ENCODE measurements around the gene CTNND2. TPM values are rescaled to one million over a fixed set of nuclear protein-coding genes. Genes with fewer than 3 reads are reported as not detected.
"Not testable (repeated sequence)": the region's sequence is repeated elsewhere in the genome, so short reads cannot be mapped to it uniquely, and the experiment has no call there.

Gene CTNND2
- total and polyA plus RNA-seq, 4 donors, result 0.03 to 1.0 (median 0.27) TPM

GRCh38 chr5:11319836-11320580, 584.2 kb downstream of the CTNND2 start:
- Histone ChIP-seq H3K4me3 (ENCODE audit: low read length in 2 of 2) (no peak overlapping the region), H3K27me3 (ENCODE audit: control insufficient read depth in 1 of 2, insufficient read depth in 2 of 2, low read length in 1 of 2) (no peaks in the 10 kb centered on the region), H3K4me1 (ENCODE audit: control insufficient read depth in 1 of 2, insufficient read depth in 2 of 2, low read length in 2 of 2) (no peaks in the 10 kb centered on the region), H3K27ac (ENCODE audit: low read depth in 1 of 2, low read length in 2 of 2) (no peak overlapping the region), H3K36me3 (ENCODE audit: control insufficient read depth in 1 of 2, insufficient read depth in 2 of 2, low read length in 1 of 2) (no peaks in the 10 kb centered on the region), H3K9me3 (ENCODE audit: control insufficient read depth, low read length) (no peaks in the 10 kb centered on the region)
- no peak for ATAC-seq (ENCODE audit: low FRiP score)
- DNase-seq, result no peak
- 63 to 66% methylated on average over 7 of the region's 7 CpGs for WGBS, 2 donors
- intact Hi-C loops (cut with DNase I), result no loop called here

GRCh38 chr5:11313694-11314093, 590.6 kb downstream of the CTNND2 start:
- H3K9me3 ChIP-seq (ENCODE audit: control insufficient read depth, low read length); ATAC-seq (ENCODE audit: low FRiP score); H3K36me3 ChIP-seq (ENCODE audit: control insufficient read depth in 1 of 2, insufficient read depth in 2 of 2, low read length in 1 of 2); H3K27me3 ChIP-seq (ENCODE audit: control insufficient read depth in 1 of 2, insufficient read depth in 2 of 2, low read length in 1 of 2); H3K4me1 ChIP-seq (ENCODE audit: control insufficient read depth in 1 of 2, insufficient read depth in 2 of 2, low read length in 2 of 2); H3K27ac ChIP-seq (ENCODE audit: low read depth in 1 of 2, low read length in 2 of 2); DNase-seq; H3K4me3 ChIP-seq (ENCODE audit: low read length in 2 of 2): not testable (repeated sequence)
- 84 to 85% methylated on average over 7 of the region's 7 CpGs for WGBS, 2 donors
- intact Hi-C loops (cut with DNase I), result loop anchor here in 1 of 2 donors (2.0 kb wide), 1 partner anchor 13 kb away; no protein-coding TSS in a partner anchor

- Histone ChIP-seq H3K27ac (ENCODE audit: low read depth in 1 of 2, low read length in 2 of 2) (no peak overlapping the region), H3K27me3 (ENCODE audit: control insufficient read depth in 1 of 2, insufficient read depth in 2 of 2, low read length in 1 of 2) (no peaks in the 10 kb centered on the region), H3K36me3 (ENCODE audit: control insufficient read depth in 1 of 2, insufficient read depth in 2 of 2, low read length in 1 of 2) (no peaks in the 10 kb centered on the region), H3K4me1 (ENCODE audit: control insufficient read depth in 1 of 2, insufficient read depth in 2 of 2, low read length in 2 of 2) (no peaks in the 10 kb centered on the region), H3K4me3 (ENCODE audit: low read length in 2 of 2) (no peak overlapping the region), H3K9me3 (ENCODE audit: control insufficient read depth, low read length) (no peaks in the 10 kb centered on the region)
- intact Hi-C loops (cut with DNase I), result loop anchor here in 1 of 2 donors (2.0 kb wide), 1 partner anchor 15 kb away; no protein-coding TSS in a partner anchor
- ATAC-seq (ENCODE audit: low FRiP score) (no peak), DNase-seq (no peak)
- 89 to 95% methylated on average over 3 of the region's 3 CpGs for WGBS, 2 donors
Measured at GRCh38 chr5:11311731-11312130, 592.5 kb downstream of the CTNND2 start.

GRCh38 chr5:11311272-11311671, 593.0 kb downstream of the CTNND2 start:
- DNase-seq (no peak), ATAC-seq (ENCODE audit: low FRiP score) (no peak)
- WGBS, 2 donors, result 85 to 93% methylated on average over 1 of the region's 1 CpG
- no peak overlapping the region for H3K4me3 ChIP-seq (ENCODE audit: low read length in 2 of 2)
- H3K27me3 ChIP-seq (ENCODE audit: control insufficient read depth in 1 of 2, insufficient read depth in 2 of 2, low read length in 1 of 2), result no peaks in the 10 kb centered on the region
- H3K27ac ChIP-seq (ENCODE audit: low read depth in 1 of 2, low read length in 2 of 2), result no peak overlapping the region
- no peaks in the 10 kb centered on the region for H3K36me3 ChIP-seq (ENCODE audit: control insufficient read depth in 1 of 2, insufficient read depth in 2 of 2, low read length in 1 of 2)
- H3K4me1 ChIP-seq (ENCODE audit: control insufficient read depth in 1 of 2, insufficient read depth in 2 of 2, low read length in 2 of 2), result no peaks in the 10 kb centered on the region
- intact Hi-C loops (cut with DNase I), result no loop called here
- H3K9me3 ChIP-seq (ENCODE audit: control insufficient read depth, low read length), result no peaks in the 10 kb centered on the region

GRCh38 chr5:11310158-11310557, 594.1 kb downstream of the CTNND2 start:
- Histone ChIP-seq H3K36me3 (ENCODE audit: control insufficient read depth in 1 of 2, insufficient read depth in 2 of 2, low read length in 1 of 2) (no peaks in the 10 kb centered on the region), H3K4me1 (ENCODE audit: control insufficient read depth in 1 of 2, insufficient read depth in 2 of 2, low read length in 2 of 2) (no peaks in the 10 kb centered on the region), H3K27me3 (ENCODE audit: control insufficient read depth in 1 of 2, insufficient read depth in 2 of 2, low read length in 1 of 2) (no peaks in the 10 kb centered on the region), H3K9me3 (ENCODE audit: control insufficient read depth, low read length) (no peaks in the 10 kb centered on the region), H3K4me3 (ENCODE audit: low read length in 2 of 2) (no peak overlapping the region), H3K27ac (ENCODE audit: low read depth in 1 of 2, low read length in 2 of 2) (no peak overlapping the region)
- DNase-seq (no peak), ATAC-seq (ENCODE audit: low FRiP score) (no peak)
- intact Hi-C loops (cut with DNase I), result no loop called here
- WGBS, 2 donors, result 63 to 76% methylated on average over 2 of the region's 2 CpGs

GRCh38 chr5:11306365-11306764, 597.9 kb downstream of the CTNND2 start:
- H3K27ac ChIP-seq (ENCODE audit: low read depth in 1 of 2, low read length in 2 of 2), result no peak overlapping the region
- no peaks in the 10 kb centered on the region for H3K27me3 ChIP-seq (ENCODE audit: control insufficient read depth in 1 of 2, insufficient read depth in 2 of 2, low read length in 1 of 2)
- intact Hi-C loops (cut with DNase I), result no loop called here
- ATAC-seq (ENCODE audit: low FRiP score) (no peak), DNase-seq (no peak)
- 61 to 62% methylated on average over 1 of the region's 1 CpG for WGBS, 2 donors
- H3K4me1 ChIP-seq (ENCODE audit: control insufficient read depth in 1 of 2, insufficient read depth in 2 of 2, low read length in 2 of 2), result no peaks in the 10 kb centered on the region
- H3K9me3 ChIP-seq (ENCODE audit: control insufficient read depth, low read length), result no peaks in the 10 kb centered on the region
- H3K4me3 ChIP-seq (ENCODE audit: low read length in 2 of 2), result no peak overlapping the region
- H3K36me3 ChIP-seq (ENCODE audit: control insufficient read depth in 1 of 2, insufficient read depth in 2 of 2, low read length in 1 of 2), result no peaks in the 10 kb centered on the region

GRCh38 chr5:11305245-11305644, 599.0 kb downstream of the CTNND2 start:
- intact Hi-C loops (cut with DNase I), result no loop called here
- H3K27ac ChIP-seq (ENCODE audit: low read depth in 1 of 2, low read length in 2 of 2), result no peak overlapping the region
- no peaks in the 10 kb centered on the region for H3K27me3 ChIP-seq (ENCODE audit: control insufficient read depth in 1 of 2, insufficient read depth in 2 of 2, low read length in 1 of 2)
- no peak overlapping the region for H3K4me3 ChIP-seq (ENCODE audit: low read length in 2 of 2)
- H3K36me3 ChIP-seq (ENCODE audit: control insufficient read depth in 1 of 2, insufficient read depth in 2 of 2, low read length in 1 of 2), result no peaks in the 10 kb centered on the region
- no peak for ATAC-seq (ENCODE audit: low FRiP score)
- 76 to 78% methylated on average over 3 of the region's 3 CpGs for WGBS, 2 donors
- DNase-seq, result no peak
- H3K4me1 ChIP-seq (ENCODE audit: control insufficient read depth in 1 of 2, insufficient read depth in 2 of 2, low read length in 2 of 2), result no peaks in the 10 kb centered on the region
- no peaks in the 10 kb centered on the region for H3K9me3 ChIP-seq (ENCODE audit: control insufficient read depth, low read length)

- no peak overlapping the region for H3K27ac ChIP-seq (ENCODE audit: low read depth in 1 of 2, low read length in 2 of 2)
- no peaks in the 10 kb centered on the region for H3K27me3 ChIP-seq (ENCODE audit: control insufficient read depth in 1 of 2, insufficient read depth in 2 of 2, low read length in 1 of 2)
- no peak for DNase-seq
- no peaks in the 10 kb centered on the region for H3K9me3 ChIP-seq (ENCODE audit: control insufficient read depth, low read length)
- no peaks in the 10 kb centered on the region for H3K36me3 ChIP-seq (ENCODE audit: control insufficient read depth in 1 of 2, insufficient read depth in 2 of 2, low read length in 1 of 2)
- ATAC-seq (ENCODE audit: low FRiP score), result no peak
- H3K4me1 ChIP-seq (ENCODE audit: control insufficient read depth in 1 of 2, insufficient read depth in 2 of 2, low read length in 2 of 2), result no peaks in the 10 kb centered on the region
- no peak overlapping the region for H3K4me3 ChIP-seq (ENCODE audit: low read length in 2 of 2)
- WGBS, 2 donors, result 85 to 87% methylated on average over 7 of the region's 7 CpGs
- intact Hi-C loops (cut with DNase I), result no loop called here
Measured at GRCh38 chr5:11304641-11305040, 599.6 kb downstream of the CTNND2 start.

GRCh38 chr5:11302663-11303062, 601.6 kb downstream of the CTNND2 start:
- WGBS, 2 donors, result 90 to 94% methylated on average over 2 of the region's 2 CpGs
- H3K4me3 ChIP-seq (ENCODE audit: low read length in 2 of 2), result no peak overlapping the region
- no peak overlapping the region for H3K27ac ChIP-seq (ENCODE audit: low read depth in 1 of 2, low read length in 2 of 2)
- no peaks in the 10 kb centered on the region for H3K4me1 ChIP-seq (ENCODE audit: control insufficient read depth in 1 of 2, insufficient read depth in 2 of 2, low read length in 2 of 2)
- DNase-seq, result no peak
- no peaks in the 10 kb centered on the region for H3K9me3 ChIP-seq (ENCODE audit: control insufficient read depth, low read length)
- H3K27me3 ChIP-seq (ENCODE audit: control insufficient read depth in 1 of 2, insufficient read depth in 2 of 2, low read length in 1 of 2), result no peaks in the 10 kb centered on the region
- no peak for ATAC-seq (ENCODE audit: low FRiP score)
- H3K36me3 ChIP-seq (ENCODE audit: control insufficient read depth in 1 of 2, insufficient read depth in 2 of 2, low read length in 1 of 2), result no peaks in the 10 kb centered on the region
- intact Hi-C loops (cut with DNase I), result no loop called here
